K562 (cell line): Measurements from ENCODE around the gene CSNK1A1. TPM values are rescaled to one million over a fixed set of nuclear protein-coding genes. Genes with fewer than 3 reads are reported as not detected.

ENCODE experiments used
- ATAC-seq: fragments of 200-7000 bp; cut with Tn5 transposase; 3 replicates; pipeline ENCODE4 v1.9.1; 2020; ENCODE audit warnings: moderate library complexity
- BruUV-seq: library from RNA; stranded (reverse); fragments of 400-500 nt; replicated peaks from 2 replicates; lab custom pipeline; 2021; lab: Mats Ljungman, UMichigan
- CTCF ChIA-PET: fragments of 300-600 bp; formaldehyde crosslinking; extraction: SDS; loops from one replicate; lab custom pipeline; 2021; ENCODE audit warnings: low intra/inter-chr PET ratio; lab: Yijun Ruan, JAX
- POLR2A ChIA-PET: fragments of 300-600, 350-650 bp; sonication (Branson Sonifier 250); formaldehyde crosslinking; extraction: SDS; loops from one replicate; lab custom pipeline; 2021; ENCODE audit warnings: antibody characterized with exemption, inconsistent platforms; lab: Yijun Ruan, JAX
- DNase-seq, 4 experiments: peaks; one replicate each; pipeline versions ENCODE4 v3.0.0 to v3.0.0-alpha.2; 2011 to 2018; ENCODE audit warnings: low spot score in 3 of 4, mixed read lengths in 3 of 4; ENCODE audit errors: extremely low read depth in 1 of 4
- FAIRE-seq: peaks from 2 replicates; lab custom pipeline; 2011; peaks lifted over from hg19 to GRCh38; lab: Jason Lieb, UNC
- H2AFZ ChIP-seq: 2 replicates; pipeline ENCODE4 v1.6.0; 2011; ENCODE audit warnings: low read depth, low read length, control low read depth, inconsistent platforms
- H3K27ac ChIP-seq: fragments of 200-600 bp; 3 replicates; pipeline ENCODE4 v1.8.0; 2011; ENCODE audit warnings: low read depth, mild to moderate bottlenecking, control low read depth, inconsistent platforms, low read length, moderate library complexity, mixed read lengths; ENCODE audit errors: extremely low read depth
- H3K27me3 ChIP-seq, 2 experiments: fragments of 300-600 bp in 1 of 2; 2 replicates in 1 of 2; 3 replicates in 1 of 2; pipeline versions ENCODE4 v1.6.0 to v1.8.0; 2011; ENCODE audit warnings: inconsistent platforms in 2 of 2, low read length in 2 of 2, mild to moderate bottlenecking in 1 of 2, mixed read lengths in 1 of 2, moderate library complexity in 1 of 2; ENCODE audit not compliant: control insufficient read depth in 2 of 2, insufficient read depth in 2 of 2
- H3K36me3 ChIP-seq: fragments of 300-600 bp; 3 replicates; pipeline ENCODE4 v1.8.0; 2011; ENCODE audit warnings: mild to moderate bottlenecking, low read length, inconsistent platforms; ENCODE audit not compliant: control insufficient read depth, insufficient read depth
- H3K4me1 ChIP-seq, 2 experiments: fragments of 200-600 bp in 1 of 2; replicated peaks in 1 of 2; 2 replicates in 1 of 2; 3 replicates in 1 of 2; pipeline versions ENCODE4 v1.5.1 to v1.8.0; 2011; ENCODE audit warnings: inconsistent platforms in 2 of 2, low read length in 2 of 2, mild to moderate bottlenecking in 1 of 2, mixed read lengths in 1 of 2, moderate library complexity in 1 of 2; ENCODE audit not compliant: control insufficient read depth in 2 of 2, insufficient read depth in 2 of 2
- H3K4me2 ChIP-seq: 2 replicates; pipeline ENCODE4 v1.6.1; 2011; ENCODE audit warnings: low read length, control low read depth, inconsistent platforms, mixed read lengths; ENCODE audit not compliant: insufficient read depth
- H3K4me3 ChIP-seq: fragments of 200-600 bp; sonication (generic), shearing (Covaris generic); 2 replicates; pipeline ENCODE4 v1.5.1; 2016; ENCODE audit warnings: control low read depth, inconsistent platforms
- H3K79me2 ChIP-seq: fragments of 200-600 bp; 3 replicates; pipeline ENCODE4 v1.8.0; 2011; ENCODE audit warnings: low read length, inconsistent platforms; ENCODE audit not compliant: control insufficient read depth, insufficient read depth
- H3K9ac ChIP-seq, 2 experiments: 2 replicates each; pipeline versions ENCODE4 v1.6.0 to v1.6.1; 2011; ENCODE audit warnings: low read depth in 2 of 2, low read length in 2 of 2, control low read depth in 1 of 2, inconsistent platforms in 1 of 2, mild to moderate bottlenecking in 1 of 2, mixed read lengths in 1 of 2; ENCODE audit not compliant: insufficient read depth in 1 of 2
- H3K9me1 ChIP-seq: one replicate; pipeline ENCODE4 v1.6.0; 2011; ENCODE audit warnings: inconsistent platforms, mild to moderate bottlenecking, low read length, moderate library complexity; ENCODE audit not compliant: control insufficient read depth, insufficient read depth
- H3K9me3 ChIP-seq: replicated peaks from 2 replicates; pipeline ENCODE4 v1.5.1; 2011; ENCODE audit warnings: low read depth, low read length, inconsistent platforms; ENCODE audit not compliant: control insufficient read depth, insufficient read depth
- H4K20me1 ChIP-seq: replicated peaks from 2 replicates; pipeline ENCODE4 v1.6.1; 2011; ENCODE audit warnings: low read length, inconsistent platforms, mixed read lengths; ENCODE audit not compliant: control insufficient read depth, insufficient read depth
- GTF2F1 ChIP-seq: IDR thresholded peaks from 2 replicates; pipeline ENCODE4 v1.6.1; 2011; ENCODE audit warnings: low read depth, low read length, improper control_type of control experiment
- NFIC ChIP-seq: fragments of 450-650 bp; IDR thresholded peaks from 2 replicates; pipeline ENCODE4 v1.6.1; 2017; ENCODE audit warnings: mild to moderate bottlenecking, inconsistent platforms
- PHF21A ChIP-seq: fragments of 450-650 bp; IDR thresholded peaks from 2 replicates; pipeline ENCODE4 v1.6.1; 2017; ENCODE audit warnings: low read depth, borderline replicate concordance
- RBM17 ChIP-seq: fragments of 200-400 bp; formaldehyde crosslinking; IDR thresholded peaks from 2 replicates; pipeline ENCODE4 v1.6.1; 2017; ENCODE audit warnings: low read depth, mild to moderate bottlenecking, low read length, borderline replicate concordance
- RNF2 ChIP-seq: sonication (generic); IDR thresholded peaks from 2 replicates; pipeline ENCODE4 v1.6.1; 2016
- SP1 ChIP-seq: sonication (generic); formaldehyde crosslinking; IDR thresholded peaks from 2 replicates; pipeline ENCODE4 v1.8.1; 2022; ENCODE audit warnings: mild to moderate bottlenecking, missing genetic modification reagents
- ZFX ChIP-seq: sonication (generic); formaldehyde crosslinking; IDR thresholded peaks from 2 replicates; pipeline ENCODE4 v1.8.0; 2022; ENCODE audit warnings: mild to moderate bottlenecking, missing genetic modification reagents, moderate library complexity
- ZNF609 ChIP-seq: sonication (generic); formaldehyde crosslinking; IDR thresholded peaks from 2 replicates; pipeline ENCODE4 v1.8.1; 2023; ENCODE audit warnings: missing genetic modification reagents, mild to moderate bottlenecking, borderline replicate concordance
- ZNF639 ChIP-seq, 2 experiments: fragments of 200-800 bp in 1 of 2; sonication (Bioruptor generic) in 1 of 2; sonication (generic) in 1 of 2; formaldehyde crosslinking in 1 of 2; IDR thresholded peaks in 1 of 2; conservative IDR thresholded peaks in 1 of 2; 2 replicates each; pipeline versions ENCODE4 v1.5.0 to v1.6.1; 2016 to 2020; ENCODE audit warnings: missing compliant biosample characterization in 1 of 2, missing genetic modification characterization in 1 of 2, missing genetic modification reagents in 1 of 2
- ZNF707 ChIP-seq: fragments of 250-450 bp; sonication (Bioruptor Pico); conservative IDR thresholded peaks from 2 replicates; pipeline ENCODE4 v1.8.0; 2022; ENCODE audit warnings: inconsistent platforms, mild to moderate bottlenecking, moderate library complexity
- WGBS: fragments of 100-300 bp; shearing (Covaris generic); methylation state at CpG from one replicate; pipeline ENCODE4 v1.1.6; 2016; ENCODE audit warnings: low coverage, mixed read lengths; ENCODE audit not compliant: insufficient coverage; ENCODE audit errors: missing lambda C conversion rate; 5-methylcytosine and 5-hydroxymethylcytosine counted together
- in situ Hi-C: fragments of 300-500 bp; cut with MboI; formaldehyde crosslinking; loops from 4 replicates; pipeline ENCODE4 v1.15.0; 2018; ENCODE audit warnings: inconsistent platforms, mixed read lengths
- intact Hi-C: fragments of 100-400 bp; cut with micrococcal nuclease; formaldehyde crosslinking; loops from 2 replicates; pipeline ENCODE4 v1.14.2; 2022
- polyA plus RNA-seq, 8 experiments: library from polyadenylated mRNA; depleted of rRNA in 4 of 8; stranded (reverse) in 5 of 8; unstranded in 3 of 8; fragments of >200 nt; fragmentation: Nextera tagmentation in 2 of 8; fragmentation: Illumina TruSeq in 1 of 8; extraction: Ambion mirVana in 2 of 8; extraction: Trizol in 1 of 8; gene quantifications; 2 replicates each; pipeline versions ENCODE4 v1.2.1 to v1.2.3, GENCODE V29; 2011 to 2014; ENCODE audit warnings: inconsistent platforms in 1 of 8, missing spikeins in 1 of 8
- total RNA-seq, 7 experiments: library from RNA; depleted of rRNA in 6 of 7; stranded (reverse); fragments of >200 nt in 6 of 7; fragmentation: Illumina TruSeq in 2 of 7; extraction: Trizol in 2 of 7; gene quantifications; 2 replicates each; pipeline versions ENCODE4 v1.2.1 to v1.2.3, GENCODE V29; 2011 to 2021; ENCODE audit warnings: low replicate concordance in 1 of 7
- TF ChIP-seq, protein P1 (sequence below): fragments of 200-800 bp; sonication (Bioruptor generic); IDR thresholded peaks from 2 replicates; pipeline ENCODE4 v1.6.1; 2017; ENCODE audit warnings: missing genetic modification characterization, missing compliant biosample characterization

Gene CSNK1A1
- total and polyA plus RNA-seq, 9 of the 15 experiments (the other 6 are each of a cell fraction or from before 2014, with no cell fraction given), result 49.1 to 196 (median 154) TPM

- no peak overlapping the region for H3K4me2 ChIP-seq
- DNase-seq, result peak in 1 of 4 experiments; percentile 46
- no peak for FAIRE-seq
- TF ChIP-seq ZNF609 (CRISPR knock-in tag), result no peak
- 0 out of 2 replicates have a peak, but pooled peaks have one; percentile 17 for TF ChIP-seq SP1
- no peak for TF ChIP-seq PHF21A
- no peak for TF ChIP-seq NFIC
- TF ChIP-seq GTF2F1, result no peak
- TF ChIP-seq ZFX (CRISPR knock-in tag), result peak; percentile 62; the same call in 1 of the 2 replicates
- peak in 1 of 2 experiments; percentile 62; a peak in 1 of 4 replicates for TF ChIP-seq ZNF639 (CRISPR knock-in tag; conservative IDR thresholded peaks at IDR 0.05 in 1 of 2, IDR thresholded peaks at IDR 0.05 in 1 of 2)
- TF ChIP-seq, protein P1, sequence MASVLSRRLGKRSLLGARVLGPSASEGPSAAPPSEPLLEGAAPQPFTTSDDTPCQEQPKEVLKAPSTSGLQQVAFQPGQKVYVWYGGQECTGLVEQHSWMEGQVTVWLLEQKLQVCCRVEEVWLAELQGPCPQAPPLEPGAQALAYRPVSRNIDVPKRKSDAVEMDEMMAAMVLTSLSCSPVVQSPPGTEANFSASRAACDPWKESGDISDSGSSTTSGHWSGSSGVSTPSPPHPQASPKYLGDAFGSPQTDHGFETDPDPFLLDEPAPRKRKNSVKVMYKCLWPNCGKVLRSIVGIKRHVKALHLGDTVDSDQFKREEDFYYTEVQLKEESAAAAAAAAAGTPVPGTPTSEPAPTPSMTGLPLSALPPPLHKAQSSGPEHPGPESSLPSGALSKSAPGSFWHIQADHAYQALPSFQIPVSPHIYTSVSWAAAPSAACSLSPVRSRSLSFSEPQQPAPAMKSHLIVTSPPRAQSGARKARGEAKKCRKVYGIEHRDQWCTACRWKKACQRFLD (CRISPR knock-in tag), result 0 out of 2 replicates have a peak, but pooled peaks have one; percentile 31
- no peak for TF ChIP-seq RBM17
- no peak for TF ChIP-seq RNF2
- TF ChIP-seq ZNF707 (CRISPR knock-in tag), result no peak
Measured at GRCh38 chr5:149464796-149465489, 86.3 kb downstream of the CSNK1A1 start.

More at GRCh38 chr5:149464796-149465489, 86.3 kb downstream of the CSNK1A1 start:
- Histone ChIP-seq H3K9ac (peak overlapping the region; percentile 3 to 70; a peak in 1 of 4 replicates), H3K27me3 (no peaks in the 10 kb centered on the region), H3K9me1 (no peaks in the 10 kb centered on the region), H3K79me2 (no peaks in the 10 kb centered on the region), H3K4me1 (peaks cover 20 to 22% of the 10 kb centered on the region in 2 experiments; a peak in 4 of 5 replicates), H4K20me1 (no peaks in the 10 kb centered on the region), H2AFZ (peak overlapping the region; percentile 79), H3K27ac (peak overlapping the region; percentile 20; the same call in 1 of the 3 replicates), H3K4me3 (no peak overlapping the region), H3K9me3 (no peaks in the 10 kb centered on the region), H3K36me3 (no peaks in the 10 kb centered on the region)
- ATAC-seq, result peak; percentile 37
- CTCF ChIA-PET, result no interaction called here
- POLR2A ChIA-PET, result interaction anchor here (0.6 to 1.0 kb wide), 3 partner anchors 11 to 101 kb away, joined by 3 to 6 read pairs (median 3); no protein-coding TSS in a partner anchor
- no TSS peak for BruUV-seq
- intact Hi-C loops, result no loop called here
- in situ Hi-C loops, result no loop called here
- WGBS, result 41% methylated on average over 8 of the region's 8 CpGs
